Vagina (tissue), 2 donors: ENCODE measurements around the gene RELCH. TPM values are rescaled to one million over a fixed set of nuclear protein-coding genes. Genes with fewer than 3 reads are reported as not detected.

Experiments used
- DNase-seq, 2 donors: peaks; one replicate each; pipeline ENCODE4 v3.0.0-alpha.2; 2017; ENCODE audit errors: extremely low spot score in 2 of 2
- H3K27ac ChIP-seq: fragments of 200-600 bp; sonication (generic); one replicate; pipeline ENCODE4 v1.5.1; 2019
- H3K27me3 ChIP-seq: fragments of 200-600 bp; sonication (generic); one replicate; pipeline ENCODE4 v1.5.1; 2019
- H3K36me3 ChIP-seq, 2 donors: fragments of 200-600 bp; sonication (generic); one replicate each; pipeline ENCODE4 v1.5.1; 2017 to 2019
- H3K4me1 ChIP-seq: fragments of 200-600 bp; sonication (generic); one replicate; pipeline ENCODE4 v1.5.1; 2019
- H3K4me3 ChIP-seq, 2 donors: fragments of 200-600 bp; sonication (generic); 1 replicate in 1 of 2; 2 replicates in 1 of 2; pipeline ENCODE4 v1.5.1; 2016 to 2019
- H3K9me3 ChIP-seq: fragments of 200-600 bp; sonication (generic); one replicate; pipeline ENCODE4 v1.5.1; 2019
- POLR2A ChIP-seq, 2 donors: fragments of 450-650 bp; IDR thresholded peaks; one replicate each; pipeline ENCODE4 v1.6.1; 2017; ENCODE audit warnings: antibody characterized with exemption in 2 of 2, mild to moderate bottlenecking in 2 of 2, moderate library complexity in 2 of 2
- POLR2AphosphoS5 ChIP-seq, 2 donors: sonication (generic); formaldehyde crosslinking; IDR thresholded peaks; one replicate each; pipeline ENCODE4 v1.9.0; 2017; ENCODE audit warnings: antibody characterized with exemption in 2 of 2, mild to moderate bottlenecking in 2 of 2, low read depth in 1 of 2; ENCODE audit not compliant: insufficient read depth in 1 of 2
- intact Hi-C: fragments of 100-400 bp; cut with DNase I; formaldehyde crosslinking; loops from one replicate; pipeline ENCODE4 v1.15.1; 2023
- total RNA-seq: library from RNA; depleted of rRNA; stranded (reverse); fragments of >200 nt; gene quantifications from one replicate; pipeline ENCODE4 v1.2.3, GENCODE V29; 2016
- TF ChIP-seq, protein P1 (sequence below), 3 experiments: fragments of 450-650 bp in 2 of 3; fragments of 200-600 bp in 1 of 3; sonication (generic) in 1 of 3; IDR thresholded peaks; one replicate each; pipeline ENCODE4 v1.5.1; 2017 to 2019; ENCODE audit warnings: antibody characterized with exemption in 3 of 3, mild to moderate bottlenecking in 2 of 3, moderate library complexity in 2 of 3

RELCH gene
- total RNA-seq, 1 donor from 2014 or later = 59.9 TPM

DNA sequence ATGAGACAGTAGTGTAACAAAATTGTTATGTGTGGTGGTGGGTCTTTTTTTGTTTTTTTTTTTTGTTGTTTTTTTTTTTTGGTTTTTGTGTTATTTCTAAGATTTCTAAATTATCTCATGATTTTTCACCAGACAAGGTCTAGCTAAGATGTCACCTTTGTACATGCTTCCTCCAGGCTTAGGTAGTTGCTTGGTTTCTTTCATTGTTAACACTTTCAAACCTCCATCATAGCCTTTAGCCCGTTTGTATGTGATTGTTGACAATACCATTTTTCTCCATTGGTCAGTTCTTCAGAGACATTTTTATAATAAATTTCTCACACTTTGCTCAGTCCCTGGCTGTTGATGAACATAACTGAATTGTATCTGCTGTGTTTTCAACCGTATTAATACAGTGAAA lies 2.2 kb downstream of the RELCH start:
- DNase-seq = no peak
- Histone ChIP-seq H3K9me3 (no peaks in the 10 kb centered on the region), H3K4me3 (peak overlapping the region in 1 of 2 donors; percentile 100), H3K27ac (no peak overlapping the region), H3K27me3 (no peaks in the 10 kb centered on the region), H3K36me3 (no peaks in the 10 kb centered on the region), H3K4me1 (peaks cover 53% of the 10 kb centered on the region)
- TF ChIP-seq, protein P1, sequence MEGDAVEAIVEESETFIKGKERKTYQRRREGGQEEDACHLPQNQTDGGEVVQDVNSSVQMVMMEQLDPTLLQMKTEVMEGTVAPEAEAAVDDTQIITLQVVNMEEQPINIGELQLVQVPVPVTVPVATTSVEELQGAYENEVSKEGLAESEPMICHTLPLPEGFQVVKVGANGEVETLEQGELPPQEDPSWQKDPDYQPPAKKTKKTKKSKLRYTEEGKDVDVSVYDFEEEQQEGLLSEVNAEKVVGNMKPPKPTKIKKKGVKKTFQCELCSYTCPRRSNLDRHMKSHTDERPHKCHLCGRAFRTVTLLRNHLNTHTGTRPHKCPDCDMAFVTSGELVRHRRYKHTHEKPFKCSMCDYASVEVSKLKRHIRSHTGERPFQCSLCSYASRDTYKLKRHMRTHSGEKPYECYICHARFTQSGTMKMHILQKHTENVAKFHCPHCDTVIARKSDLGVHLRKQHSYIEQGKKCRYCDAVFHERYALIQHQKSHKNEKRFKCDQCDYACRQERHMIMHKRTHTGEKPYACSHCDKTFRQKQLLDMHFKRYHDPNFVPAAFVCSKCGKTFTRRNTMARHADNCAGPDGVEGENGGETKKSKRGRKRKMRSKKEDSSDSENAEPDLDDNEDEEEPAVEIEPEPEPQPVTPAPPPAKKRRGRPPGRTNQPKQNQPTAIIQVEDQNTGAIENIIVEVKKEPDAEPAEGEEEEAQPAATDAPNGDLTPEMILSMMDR (IDR thresholded peaks at IDR 0.05) = no peak
- TF ChIP-seq POLR2AphosphoS5 (IDR thresholded peaks at IDR 0.05; ENCODE audit: insufficient read depth in 1 of 2, low read depth in 1 of 2) (no peak), POLR2A (IDR thresholded peaks at IDR 0.05) (no peak)
- intact Hi-C loops = no loop called here

DNA sequence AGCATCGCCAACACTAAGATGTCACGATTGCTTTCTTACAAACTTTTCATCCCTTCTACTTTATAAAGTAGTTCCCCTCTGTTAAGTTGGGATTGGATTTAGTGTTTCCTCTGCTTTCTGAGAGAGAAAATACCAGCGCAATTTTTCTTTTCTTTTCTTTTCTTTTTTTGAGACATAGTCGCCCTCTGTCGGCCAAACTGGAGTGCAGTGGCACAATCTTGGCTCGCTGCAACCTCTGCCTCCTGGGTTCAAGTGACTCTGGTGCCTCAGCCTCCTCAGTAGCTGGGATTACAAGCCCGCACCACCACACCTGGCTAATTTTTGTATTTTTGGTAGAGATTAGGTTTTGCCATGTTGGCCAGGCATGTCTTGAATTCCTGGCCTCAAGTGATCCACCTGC lies 9.0 kb downstream of the RELCH start:
- intact Hi-C loops = no loop called here
- Histone ChIP-seq H3K4me1 (peaks cover 20% of the 10 kb centered on the region), H3K9me3 (no peaks in the 10 kb centered on the region), H3K4me3 (no peak overlapping the region), H3K27me3 (no peaks in the 10 kb centered on the region), H3K36me3 (no peaks in the 10 kb centered on the region), H3K27ac (no peak overlapping the region)
- no peak for DNase-seq
- TF ChIP-seq POLR2A (IDR thresholded peaks at IDR 0.05) (no peak), POLR2AphosphoS5 (IDR thresholded peaks at IDR 0.05; ENCODE audit: insufficient read depth in 1 of 2, low read depth in 1 of 2) (no peak)
- TF ChIP-seq, protein P1 (IDR thresholded peaks at IDR 0.05) = no peak

DNA sequence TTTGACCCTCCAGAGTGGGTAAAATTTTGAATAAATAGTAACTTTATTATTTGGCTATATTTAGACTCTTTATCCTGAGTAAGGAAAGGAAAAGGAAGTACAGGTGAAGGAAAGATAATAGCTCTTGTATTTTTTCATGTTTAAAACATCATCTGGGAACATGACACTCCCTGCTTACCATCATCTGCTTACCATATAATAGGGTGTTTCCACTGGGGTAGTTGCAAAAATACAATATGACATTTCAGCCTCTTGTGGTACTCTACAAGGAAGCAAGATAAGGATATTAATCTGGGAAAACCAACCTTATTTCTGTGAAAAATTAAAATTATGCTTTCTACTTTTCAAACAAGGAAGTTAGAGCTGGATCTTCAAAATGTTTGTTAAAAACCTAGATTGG lies 9.9 kb downstream of the RELCH start:
- Histone ChIP-seq H3K4me1 (peaks cover 20% of the 10 kb centered on the region), H3K9me3 (no peaks in the 10 kb centered on the region), H3K36me3 (no peaks in the 10 kb centered on the region), H3K27ac (no peak overlapping the region), H3K27me3 (no peaks in the 10 kb centered on the region), H3K4me3 (no peak overlapping the region)
- TF ChIP-seq POLR2A (IDR thresholded peaks at IDR 0.05) = no peak
- no peak for TF ChIP-seq POLR2AphosphoS5 (IDR thresholded peaks at IDR 0.05; ENCODE audit: insufficient read depth in 1 of 2, low read depth in 1 of 2)
- TF ChIP-seq, protein P1 (IDR thresholded peaks at IDR 0.05) = no peak
- intact Hi-C loops = no loop called here
- no peak for DNase-seq

DNA sequence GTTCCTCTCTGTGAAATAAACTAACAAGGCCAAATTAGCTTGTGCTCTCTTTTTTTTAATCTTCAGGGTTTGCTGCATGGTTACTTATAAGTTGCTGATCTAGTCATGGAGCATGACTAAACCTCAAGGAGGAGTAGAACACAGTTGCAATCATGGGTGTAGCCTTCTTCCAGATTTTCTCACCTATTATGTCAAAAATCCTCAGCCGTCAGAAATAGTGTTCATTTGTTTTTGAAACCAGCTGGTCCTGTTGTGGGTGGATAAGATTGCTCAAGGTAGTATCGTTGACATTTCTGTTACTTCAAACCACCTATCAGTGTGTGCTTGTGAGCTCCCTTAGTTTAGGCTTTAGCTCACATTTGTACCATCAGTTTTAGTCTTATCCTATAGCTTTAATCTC lies 11.2 kb downstream of the RELCH start:
- H3K9me3 ChIP-seq = no peaks in the 10 kb centered on the region
- H3K4me3 ChIP-seq = no peak overlapping the region
- TF ChIP-seq POLR2AphosphoS5 (IDR thresholded peaks at IDR 0.05; ENCODE audit: insufficient read depth in 1 of 2, low read depth in 1 of 2) (peak in 1 of 2 donors; percentile 70), POLR2A (IDR thresholded peaks at IDR 0.05) (no peak)
- H3K27ac ChIP-seq = no peak overlapping the region
- H3K4me1 ChIP-seq = peaks cover 20% of the 10 kb centered on the region
- intact Hi-C loops = no loop called here
- DNase-seq = no peak
- no peaks in the 10 kb centered on the region for H3K36me3 ChIP-seq
- no peaks in the 10 kb centered on the region for H3K27me3 ChIP-seq

DNA sequence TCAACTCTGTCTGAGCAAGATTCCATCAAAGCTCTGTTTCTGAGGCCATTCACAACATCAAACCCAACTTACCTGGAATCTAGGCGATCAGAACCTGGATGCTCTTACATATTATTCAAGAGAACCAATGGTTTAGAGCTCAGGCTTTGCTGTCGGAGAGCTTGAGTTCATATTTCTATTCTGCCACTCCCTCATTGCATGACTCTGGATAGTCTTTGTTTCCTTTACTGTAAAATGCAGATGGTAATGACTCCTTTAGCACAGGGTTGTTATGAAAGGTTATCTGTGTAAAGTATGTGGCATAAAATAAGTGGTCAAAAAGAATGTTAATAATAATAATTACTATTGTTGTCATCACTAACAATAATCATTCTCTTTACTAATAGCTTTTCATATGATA lies 12.6 kb downstream of the RELCH start:
- peaks cover 20% of the 10 kb centered on the region for H3K4me1 ChIP-seq
- TF ChIP-seq POLR2AphosphoS5 (IDR thresholded peaks at IDR 0.05; ENCODE audit: insufficient read depth in 1 of 2, low read depth in 1 of 2) (no peak), POLR2A (IDR thresholded peaks at IDR 0.05) (no peak)
- TF ChIP-seq, protein P1 (IDR thresholded peaks at IDR 0.05) = no peak
- H3K27me3 ChIP-seq = no peaks in the 10 kb centered on the region
- no peaks in the 10 kb centered on the region for H3K36me3 ChIP-seq
- no peak overlapping the region for H3K27ac ChIP-seq
- H3K4me3 ChIP-seq = no peak overlapping the region
- H3K9me3 ChIP-seq = no peaks in the 10 kb centered on the region
- intact Hi-C loops = no loop called here
- DNase-seq = no peak
